H1 (cell line): Measurements from ENCODE around the gene MTG1. TPM values are rescaled to one million over a fixed set of nuclear protein-coding genes. Genes with fewer than 3 reads are reported as not detected.

Experiments used
- CTBP2 ChIP-seq: IDR thresholded peaks from 2 replicates; pipeline ENCODE4 v1.7.0; 2011; ENCODE audit warnings: borderline replicate concordance, mild to moderate bottlenecking, moderate library complexity, mixed read lengths, low read length; ENCODE audit not compliant: insufficient read depth, insufficient read length
- polyA plus RNA-seq, 7 experiments: library from polyadenylated mRNA; depleted of rRNA in 3 of 7; stranded (reverse) in 5 of 7; unstranded in 2 of 7; fragments of >200 nt in 5 of 7; fragments of 200-250 nt in 2 of 7; gene quantifications; 1 replicate in 5 of 7; 2 replicates in 1 of 7; 4 replicates in 1 of 7; pipeline versions ENCODE4 v1.2.1 to v1.2.3, GENCODE V29; 2011 to 2013; ENCODE audit warnings: missing spikeins in 2 of 7, mixed read lengths in 2 of 7
- total RNA-seq: library from RNA; stranded (reverse); fragmentation: NEBNext Ultra II Directional; extraction: Animal tissue kit (Norgen Biotek cat#: 25700); gene quantifications from 2 replicates; pipeline ENCODE4 v1.2.1, GENCODE V29; 2021

The MTG1 gene
- total and polyA plus RNA-seq, 2 of the 8 experiments (the other 6 are each of a cell fraction or from before 2014, with no cell fraction given) = 56.6 to 81.6 TPM

GRCh38 chr10:133356549-133357284 lies 37.2 kb upstream of the MTG1 start (continued):
- no peak for TF ChIP-seq CTBP2
